ENCODE measurements around the gene GPR45. TPM values are rescaled to one million over a fixed set of nuclear protein-coding genes. Genes with fewer than 3 reads are reported as not detected.
"Not testable (repeated sequence)": the region's sequence is repeated elsewhere in the genome, so short reads cannot be mapped to it uniquely, and the experiment has no call there.

GPR45 gene
- total RNA-seq, 1 donor from 2014 or later: not detected

GRCh38 chr2:105248316-105249070 lies 7.0 kb downstream of the GPR45 start:
- H3K27ac Mint-ChIP-seq: no peak overlapping the region
- no peaks in the 10 kb centered on the region for H3K36me3 Mint-ChIP-seq (ENCODE audit: low read depth)
- H3K4me1 Mint-ChIP-seq: no peaks in the 10 kb centered on the region
- no peak for ATAC-seq (ENCODE audit: low read depth)
- ChIA-PET POLR2A (no interaction called here), CTCF (no interaction called here)
- no peak overlapping the region for H3K4me3 Mint-ChIP-seq
- no peaks in the 10 kb centered on the region for H3K27me3 Mint-ChIP-seq
- no peaks in the 10 kb centered on the region for H3K9me3 Mint-ChIP-seq
- no peak for DNase-seq
- TF ChIP-seq, protein P1, sequence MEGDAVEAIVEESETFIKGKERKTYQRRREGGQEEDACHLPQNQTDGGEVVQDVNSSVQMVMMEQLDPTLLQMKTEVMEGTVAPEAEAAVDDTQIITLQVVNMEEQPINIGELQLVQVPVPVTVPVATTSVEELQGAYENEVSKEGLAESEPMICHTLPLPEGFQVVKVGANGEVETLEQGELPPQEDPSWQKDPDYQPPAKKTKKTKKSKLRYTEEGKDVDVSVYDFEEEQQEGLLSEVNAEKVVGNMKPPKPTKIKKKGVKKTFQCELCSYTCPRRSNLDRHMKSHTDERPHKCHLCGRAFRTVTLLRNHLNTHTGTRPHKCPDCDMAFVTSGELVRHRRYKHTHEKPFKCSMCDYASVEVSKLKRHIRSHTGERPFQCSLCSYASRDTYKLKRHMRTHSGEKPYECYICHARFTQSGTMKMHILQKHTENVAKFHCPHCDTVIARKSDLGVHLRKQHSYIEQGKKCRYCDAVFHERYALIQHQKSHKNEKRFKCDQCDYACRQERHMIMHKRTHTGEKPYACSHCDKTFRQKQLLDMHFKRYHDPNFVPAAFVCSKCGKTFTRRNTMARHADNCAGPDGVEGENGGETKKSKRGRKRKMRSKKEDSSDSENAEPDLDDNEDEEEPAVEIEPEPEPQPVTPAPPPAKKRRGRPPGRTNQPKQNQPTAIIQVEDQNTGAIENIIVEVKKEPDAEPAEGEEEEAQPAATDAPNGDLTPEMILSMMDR (IDR thresholded peaks at IDR 0.05): no peak
- intact Hi-C loops (cut with micrococcal nuclease): no loop called here

GRCh38 chr2:105249181-105249580 lies 7.6 kb downstream of the GPR45 start:
- TF ChIP-seq, protein P1 (IDR thresholded peaks at IDR 0.05): no peak
- ChIA-PET CTCF (no interaction called here), POLR2A (no interaction called here)
- ATAC-seq (ENCODE audit: low read depth) (no peak), DNase-seq (no peak)
- Mint-ChIP-seq H3K27ac (no peak overlapping the region), H3K27me3 (no peaks in the 10 kb centered on the region), H3K4me1 (no peaks in the 10 kb centered on the region), H3K36me3 (ENCODE audit: low read depth) (no peaks in the 10 kb centered on the region), H3K9me3 (no peaks in the 10 kb centered on the region), H3K4me3 (no peak overlapping the region)
- intact Hi-C loops (cut with micrococcal nuclease): no loop called here

- intact Hi-C loops (cut with micrococcal nuclease): no loop called here
- DNase-seq: no peak
- no peak for ATAC-seq (ENCODE audit: low read depth)
- no peaks in the 10 kb centered on the region for H3K9me3 Mint-ChIP-seq
- ChIA-PET CTCF (no interaction called here), POLR2A (no interaction called here)
- no peaks in the 10 kb centered on the region for H3K4me1 Mint-ChIP-seq
- TF ChIP-seq, protein P1 (IDR thresholded peaks at IDR 0.05): no peak
- H3K4me3 Mint-ChIP-seq: no peak overlapping the region
- H3K36me3 Mint-ChIP-seq (ENCODE audit: low read depth): no peaks in the 10 kb centered on the region
- H3K27ac Mint-ChIP-seq: no peak overlapping the region
- H3K27me3 Mint-ChIP-seq: no peaks in the 10 kb centered on the region
These were observed 8.3 kb downstream of the GPR45 start for GRCh38 chr2:105249891-105250290.

DNA sequence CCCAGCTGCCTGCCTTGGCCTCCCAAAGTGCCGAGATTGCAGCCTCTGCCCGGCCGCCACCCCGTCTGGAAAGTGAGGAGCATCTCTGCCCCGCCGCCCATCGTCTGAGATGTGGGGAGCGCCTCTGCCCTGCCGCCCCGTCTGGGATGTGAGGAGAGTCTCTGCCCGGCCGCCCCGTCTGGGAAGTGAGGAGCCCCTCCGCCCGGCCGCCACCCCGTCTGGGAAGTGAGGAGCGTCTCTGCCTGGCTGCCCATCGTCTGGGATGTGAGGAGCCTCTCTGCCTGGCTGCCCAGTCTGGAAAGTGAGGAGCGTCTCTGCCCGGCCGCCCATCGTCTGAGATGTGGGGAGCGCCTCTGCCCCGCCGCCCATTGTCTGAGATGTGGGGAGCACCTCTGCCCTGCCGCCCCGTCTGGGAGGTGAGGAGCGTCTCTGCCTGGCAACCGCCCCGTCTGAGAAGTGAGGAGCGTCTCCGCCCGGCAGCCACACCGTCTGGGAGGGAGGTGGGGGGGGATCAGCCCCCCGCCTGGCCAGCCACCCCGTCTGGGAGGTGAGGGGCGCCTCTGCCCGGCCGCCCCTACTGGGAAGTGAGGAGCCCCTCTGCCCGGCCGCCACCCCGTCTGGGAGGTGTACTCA lies 9.6 kb downstream of the GPR45 start:
- ATAC-seq (ENCODE audit: low read depth); H3K27ac Mint-ChIP-seq; H3K4me1 Mint-ChIP-seq; CTCF ChIA-PET; H3K36me3 Mint-ChIP-seq (ENCODE audit: low read depth); H3K4me3 Mint-ChIP-seq; POLR2A ChIA-PET; DNase-seq; intact Hi-C loops (cut with micrococcal nuclease); H3K9me3 Mint-ChIP-seq; H3K27me3 Mint-ChIP-seq: not testable (repeated sequence)

DNA sequence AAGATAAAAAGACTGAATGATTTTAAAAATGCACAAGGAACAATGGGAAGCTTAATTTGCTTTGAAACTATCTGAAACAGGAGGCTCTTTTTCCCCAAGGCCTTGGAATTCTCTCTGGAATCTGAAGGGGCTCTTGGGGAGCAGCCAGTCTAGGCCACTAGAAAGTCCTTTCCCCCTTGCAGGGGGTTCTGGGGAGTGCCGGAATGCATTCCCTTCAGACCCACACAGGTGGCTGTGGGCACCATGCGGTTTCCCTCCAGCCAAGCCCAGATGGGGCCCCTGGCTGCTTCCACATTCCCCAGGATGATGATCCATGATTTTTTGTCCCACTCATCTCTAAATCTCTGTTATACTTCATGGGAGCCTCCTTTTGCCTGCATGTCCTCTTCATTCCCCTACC lies 10.7 kb downstream of the GPR45 start:
- no peaks in the 10 kb centered on the region for H3K4me1 Mint-ChIP-seq
- H3K27me3 Mint-ChIP-seq: no peaks in the 10 kb centered on the region
- no peak overlapping the region for H3K27ac Mint-ChIP-seq
- ChIA-PET CTCF (no interaction called here), POLR2A (no interaction called here)
- intact Hi-C loops (cut with micrococcal nuclease): no loop called here
- H3K4me3 Mint-ChIP-seq: no peak overlapping the region
- no peaks in the 10 kb centered on the region for H3K36me3 Mint-ChIP-seq (ENCODE audit: low read depth)
- no peak for ATAC-seq (ENCODE audit: low read depth)
- TF ChIP-seq, protein P1 (IDR thresholded peaks at IDR 0.05): no peak
- DNase-seq: no peak
- H3K9me3 Mint-ChIP-seq: no peaks in the 10 kb centered on the region

Measured in activated B cell treated with CpG ODN at 0.5 μM for 24 hours (primary cell).